ENCODE data around the gene OSCAR. TPM values are rescaled to one million over a fixed set of nuclear protein-coding genes. Genes with fewer than 3 reads are reported as not detected.

The OSCAR gene
- total RNA-seq, 4 donors from 2014 or later: 0.29 to 5.0 (median 1.6) TPM

DNA sequence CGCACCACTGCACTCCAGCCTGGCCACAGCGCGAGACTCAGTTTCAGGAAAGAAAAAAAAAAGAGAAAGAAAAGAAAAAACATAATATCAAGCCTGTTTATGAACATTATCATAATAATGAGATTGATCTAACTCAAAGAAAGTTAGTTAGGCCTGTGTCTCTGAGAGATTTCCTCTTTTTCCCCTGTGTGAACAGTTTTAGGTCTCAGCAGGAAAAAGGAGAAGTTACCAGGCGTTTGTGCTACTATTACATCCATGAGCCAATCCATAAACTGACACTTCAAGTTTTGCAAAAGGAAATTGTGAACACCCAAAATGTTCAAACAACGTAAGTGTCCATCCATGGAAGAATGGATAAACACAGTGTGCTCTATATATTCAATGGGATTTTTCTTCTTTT lies 23.3 kb downstream of the OSCAR start:
- intact Hi-C loops (cut with DNase I): no loop called here
- H3K36me3 ChIP-seq: no peaks in the 10 kb centered on the region
- TF ChIP-seq, protein P1, sequence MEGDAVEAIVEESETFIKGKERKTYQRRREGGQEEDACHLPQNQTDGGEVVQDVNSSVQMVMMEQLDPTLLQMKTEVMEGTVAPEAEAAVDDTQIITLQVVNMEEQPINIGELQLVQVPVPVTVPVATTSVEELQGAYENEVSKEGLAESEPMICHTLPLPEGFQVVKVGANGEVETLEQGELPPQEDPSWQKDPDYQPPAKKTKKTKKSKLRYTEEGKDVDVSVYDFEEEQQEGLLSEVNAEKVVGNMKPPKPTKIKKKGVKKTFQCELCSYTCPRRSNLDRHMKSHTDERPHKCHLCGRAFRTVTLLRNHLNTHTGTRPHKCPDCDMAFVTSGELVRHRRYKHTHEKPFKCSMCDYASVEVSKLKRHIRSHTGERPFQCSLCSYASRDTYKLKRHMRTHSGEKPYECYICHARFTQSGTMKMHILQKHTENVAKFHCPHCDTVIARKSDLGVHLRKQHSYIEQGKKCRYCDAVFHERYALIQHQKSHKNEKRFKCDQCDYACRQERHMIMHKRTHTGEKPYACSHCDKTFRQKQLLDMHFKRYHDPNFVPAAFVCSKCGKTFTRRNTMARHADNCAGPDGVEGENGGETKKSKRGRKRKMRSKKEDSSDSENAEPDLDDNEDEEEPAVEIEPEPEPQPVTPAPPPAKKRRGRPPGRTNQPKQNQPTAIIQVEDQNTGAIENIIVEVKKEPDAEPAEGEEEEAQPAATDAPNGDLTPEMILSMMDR (IDR thresholded peaks at IDR 0.05): no peak
- TF ChIP-seq EP300 (IDR thresholded peaks at IDR 0.05): no peak
- TF ChIP-seq POLR2AphosphoS5 (IDR thresholded peaks at IDR 0.05): no peak
- no peak for TF ChIP-seq POLR2A (IDR thresholded peaks at IDR 0.05; ENCODE audit: low read depth)
- WGBS: 75% methylated on average over 5 of the region's 5 CpGs
- H3K27ac ChIP-seq (replicated peaks in 1 of 4): no peak overlapping the region
- no peak for DNase-seq (ENCODE audit: extremely low spot score)
- H3K4me1 ChIP-seq: no peaks in the 10 kb centered on the region
- peaks cover 0 to 13% (median 8%) of the 10 kb centered on the region in 4 donors for H3K9me3 ChIP-seq
- no peaks in the 10 kb centered on the region for H3K27me3 ChIP-seq
- H3K4me3 ChIP-seq: no peak overlapping the region

DNA sequence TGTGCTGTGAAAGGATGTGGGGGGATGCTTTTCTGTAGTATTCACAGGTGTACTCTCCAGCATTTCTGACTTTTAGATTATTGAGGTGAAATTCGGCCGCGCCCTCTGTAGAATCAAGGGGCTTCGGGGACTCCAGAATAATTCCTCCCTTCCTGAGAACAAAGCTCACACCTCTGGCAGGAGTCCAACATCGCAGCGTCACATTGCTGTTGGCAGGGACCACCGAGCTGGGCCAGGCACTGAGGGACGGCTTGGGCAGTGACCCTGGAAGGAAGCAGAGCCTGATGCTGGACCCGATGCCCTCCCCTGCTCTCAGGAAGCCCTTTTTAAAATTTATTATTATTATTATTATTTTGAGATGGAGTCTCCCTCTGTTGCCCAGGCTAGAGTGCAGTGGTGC lies 25.8 kb downstream of the OSCAR start:
- Histone ChIP-seq H3K27ac (replicated peaks in 1 of 4) (no peak overlapping the region), H3K9me3 (peaks cover 0 to 2% (median 0%) of the 10 kb centered on the region in 4 donors), H3K27me3 (no peaks in the 10 kb centered on the region), H3K4me3 (no peak overlapping the region), H3K36me3 (no peaks in the 10 kb centered on the region), H3K4me1 (no peaks in the 10 kb centered on the region)
- no peak for DNase-seq (ENCODE audit: extremely low spot score)
- WGBS: 48% methylated on average over 5 of the region's 9 CpGs
- no peak for TF ChIP-seq POLR2AphosphoS5 (IDR thresholded peaks at IDR 0.05)
- TF ChIP-seq EP300 (IDR thresholded peaks at IDR 0.05): no peak
- no peak for TF ChIP-seq POLR2A (IDR thresholded peaks at IDR 0.05; ENCODE audit: low read depth)
- TF ChIP-seq, protein P1 (IDR thresholded peaks at IDR 0.05): no peak
- intact Hi-C loops (cut with DNase I): no loop called here

DNA sequence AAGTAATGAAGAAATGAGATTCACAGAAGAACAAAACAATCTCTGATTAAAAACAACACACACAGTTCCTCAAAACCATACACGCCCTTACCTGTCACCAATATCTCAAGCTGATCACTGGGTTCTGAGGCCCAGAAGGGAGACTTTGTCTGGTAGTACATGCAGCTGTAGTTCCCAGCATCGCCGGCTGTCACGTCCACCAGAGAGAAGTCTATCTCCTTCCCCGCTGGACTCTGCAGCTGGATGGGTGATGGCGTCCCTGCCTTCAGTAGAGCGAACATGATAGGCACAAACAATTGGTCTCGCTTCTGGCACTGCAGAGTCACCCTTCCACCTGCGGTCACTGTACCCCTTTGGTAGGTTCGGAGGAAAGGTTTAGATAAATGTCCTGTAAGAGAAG lies 26.8 kb downstream of the OSCAR start:
- intact Hi-C loops (cut with DNase I): no loop called here
- DNase-seq (ENCODE audit: extremely low spot score): no peak

DNA sequence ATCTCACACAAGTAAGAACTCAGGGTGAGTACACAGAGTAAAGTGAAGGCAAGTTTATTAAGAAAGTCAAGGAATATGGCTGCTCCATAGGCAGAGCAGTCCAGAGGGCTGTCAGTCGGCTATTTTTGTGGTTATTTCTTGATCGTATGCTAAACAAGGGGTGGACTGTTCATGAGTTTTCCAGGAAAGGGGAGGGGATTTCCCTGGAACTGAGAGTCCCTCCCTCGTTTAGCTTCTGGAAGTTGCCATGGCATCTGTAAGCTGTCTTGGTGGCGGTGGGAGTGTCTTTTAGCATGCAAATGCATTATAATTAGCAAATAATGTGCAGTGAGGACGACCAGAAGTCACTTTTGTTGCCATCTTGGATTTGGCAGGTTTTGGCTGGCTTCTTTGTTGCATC lies 31.1 kb downstream of the OSCAR start:
- Histone ChIP-seq H3K4me3 (no peak overlapping the region), H3K4me1 (no peaks in the 10 kb centered on the region), H3K27me3 (peaks cover 0 to 10% (median 0%) of the 10 kb centered on the region in 4 donors), H3K9me3 (peaks cover 0 to 17% (median 7%) of the 10 kb centered on the region in 4 donors), H3K27ac (replicated peaks in 1 of 4) (no peak overlapping the region), H3K36me3 (no peaks in the 10 kb centered on the region)
- no peak for TF ChIP-seq POLR2A (IDR thresholded peaks at IDR 0.05; ENCODE audit: low read depth)
- TF ChIP-seq, protein P1 (IDR thresholded peaks at IDR 0.05): no peak
- no peak for TF ChIP-seq EP300 (IDR thresholded peaks at IDR 0.05)
- TF ChIP-seq POLR2AphosphoS5 (IDR thresholded peaks at IDR 0.05): no peak
- DNase-seq (ENCODE audit: extremely low spot score): no peak
- WGBS: 61% methylated on average over 5 of the region's 5 CpGs
- intact Hi-C loops (cut with DNase I): no loop called here

More for the DNA sequence above, 26.8 kb downstream of the OSCAR start:
- TF ChIP-seq, protein P1 (IDR thresholded peaks at IDR 0.05): no peak
- TF ChIP-seq POLR2AphosphoS5 (IDR thresholded peaks at IDR 0.05) (no peak), POLR2A (IDR thresholded peaks at IDR 0.05; ENCODE audit: low read depth) (no peak), EP300 (IDR thresholded peaks at IDR 0.05) (no peak)
- WGBS: 88% methylated on average over 8 of the region's 10 CpGs
- H3K4me1 ChIP-seq: no peaks in the 10 kb centered on the region
- no peak overlapping the region for H3K27ac ChIP-seq (replicated peaks in 1 of 4)
- H3K9me3 ChIP-seq: peaks cover 0 to 11% (median 7%) of the 10 kb centered on the region in 4 donors
- H3K36me3 ChIP-seq: no peaks in the 10 kb centered on the region
- no peak overlapping the region for H3K4me3 ChIP-seq
- H3K27me3 ChIP-seq: peaks cover 0 to under 1% (median 0%) of the 10 kb centered on the region in 4 donors

All from esophagus muscularis mucosa (tissue), 4 donors.